Astrocyte (in vitro differentiated cells and primary cell): ENCODE results near the gene PACRG.

ENCODE experiments used
- EZH2 ChIP-seq: IDR thresholded peaks from 2 replicates; pipeline ENCODE4 v1.6.1; 2012; ENCODE audit warnings: mild to moderate bottlenecking, low read length, inconsistent platforms; ENCODE audit not compliant: insufficient read depth
- TF ChIP-seq, protein P1 (sequence below): IDR thresholded peaks from 2 replicates; pipeline ENCODE4 v1.5.1; 2011; ENCODE audit warnings: low read depth, mild to moderate bottlenecking, inconsistent platforms, low read length, moderate library complexity; ENCODE audit not compliant: insufficient read depth

DNA sequence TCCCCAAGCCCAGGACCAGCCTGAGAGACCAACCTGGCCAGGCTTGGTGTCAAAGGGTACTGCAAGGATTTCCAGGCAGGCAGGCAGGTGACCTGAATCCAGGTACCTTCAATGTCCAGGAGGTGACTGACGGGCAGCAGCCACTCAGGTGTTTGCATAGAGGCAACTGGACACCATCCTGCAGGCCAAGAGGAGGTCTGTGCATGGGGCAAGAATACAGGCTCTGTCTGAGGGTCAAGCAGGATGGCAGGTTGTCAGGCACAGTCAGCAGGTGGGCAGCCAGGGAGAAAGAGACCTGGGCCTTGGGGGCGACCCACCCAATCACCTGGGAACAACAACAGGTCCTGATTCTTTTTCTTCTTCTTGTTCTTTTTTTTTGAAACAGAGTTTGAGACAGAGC lies 527.5 kb downstream of the PACRG start:
- no peak for TF ChIP-seq EZH2
- TF ChIP-seq, protein P1, sequence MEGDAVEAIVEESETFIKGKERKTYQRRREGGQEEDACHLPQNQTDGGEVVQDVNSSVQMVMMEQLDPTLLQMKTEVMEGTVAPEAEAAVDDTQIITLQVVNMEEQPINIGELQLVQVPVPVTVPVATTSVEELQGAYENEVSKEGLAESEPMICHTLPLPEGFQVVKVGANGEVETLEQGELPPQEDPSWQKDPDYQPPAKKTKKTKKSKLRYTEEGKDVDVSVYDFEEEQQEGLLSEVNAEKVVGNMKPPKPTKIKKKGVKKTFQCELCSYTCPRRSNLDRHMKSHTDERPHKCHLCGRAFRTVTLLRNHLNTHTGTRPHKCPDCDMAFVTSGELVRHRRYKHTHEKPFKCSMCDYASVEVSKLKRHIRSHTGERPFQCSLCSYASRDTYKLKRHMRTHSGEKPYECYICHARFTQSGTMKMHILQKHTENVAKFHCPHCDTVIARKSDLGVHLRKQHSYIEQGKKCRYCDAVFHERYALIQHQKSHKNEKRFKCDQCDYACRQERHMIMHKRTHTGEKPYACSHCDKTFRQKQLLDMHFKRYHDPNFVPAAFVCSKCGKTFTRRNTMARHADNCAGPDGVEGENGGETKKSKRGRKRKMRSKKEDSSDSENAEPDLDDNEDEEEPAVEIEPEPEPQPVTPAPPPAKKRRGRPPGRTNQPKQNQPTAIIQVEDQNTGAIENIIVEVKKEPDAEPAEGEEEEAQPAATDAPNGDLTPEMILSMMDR, result no peak
